Neural progenitor cell (in vitro differentiated cells): ENCODE measurements around the gene SLC2A10.

Source experiments
- CTCF ChIP-seq: fragments of 200-600 bp; sonication (generic); IDR thresholded peaks from 2 replicates; pipeline ENCODE4 v1.5.1; 2017; ENCODE audit warnings: antibody characterized with exemption, mild to moderate bottlenecking
- EZH2 ChIP-seq: fragments of 200-600 bp; sonication (generic); IDR thresholded peaks from 2 replicates; pipeline ENCODE4 v1.6.1; 2017; ENCODE audit warnings: antibody characterized with exemption, mild to moderate bottlenecking, moderate library complexity
- EZH2phosphoT487 ChIP-seq: fragments of 200-600 bp; sonication (generic); IDR thresholded peaks from 2 replicates; pipeline ENCODE4 v1.6.1; 2017; ENCODE audit warnings: antibody characterized with exemption

GRCh38 chr20:46691196-46691595, 18.3 kb upstream of the SLC2A10 start:
- TF ChIP-seq CTCF, result no peak
- TF ChIP-seq EZH2phosphoT487, result no peak
- no peak for TF ChIP-seq EZH2
